Adrenal gland (tissue), 12 donors: ENCODE measurements around the gene TNS2. TPM values are rescaled to one million over a fixed set of nuclear protein-coding genes. Genes with fewer than 3 reads are reported as not detected.

Source experiments
- DNase-seq, 7 donors: peaks; one replicate each; pipeline ENCODE4 v3.0.0-alpha.2; 2019 to 2020
- H3K27ac ChIP-seq, 5 donors: fragments of 200-600 bp; sonication (generic) in 4 of 5; 1 replicate in 3 of 5; 2 replicates in 2 of 5; pipeline versions ENCODE4 v1.5.1 to v1.8.0; 2016 to 2020; ENCODE audit warnings: mild to moderate bottlenecking in 1 of 5
- H3K27me3 ChIP-seq: fragments of 200-600 bp; 2 replicates; pipeline ENCODE4 v1.8.0; 2021
- H3K36me3 ChIP-seq, 2 donors: fragments of 200-600 bp; replicated peaks in 1 of 2; 1 replicate in 1 of 2; 2 replicates in 1 of 2; pipeline versions ENCODE4 v1.5.1 to v1.8.0; 2018 to 2022
- H3K4me1 ChIP-seq, 2 donors: fragments of 200-600 bp; replicated peaks in 1 of 2; 1 replicate in 1 of 2; 2 replicates in 1 of 2; pipeline versions ENCODE4 v1.5.1 to v1.8.0; 2018 to 2021
- H3K4me3 ChIP-seq, 4 donors: fragments of 200-600 bp; sonication (generic) in 3 of 4; one replicate each; pipeline ENCODE4 v1.5.1; 2016 to 2018
- H3K9me3 ChIP-seq, 3 donors: fragments of 200-600 bp; sonication (generic) in 1 of 3; replicated peaks in 1 of 3; 1 replicate in 2 of 3; 2 replicates in 1 of 3; pipeline versions ENCODE4 v1.5.1 to v1.8.0; 2016 to 2021
- CTCF ChIP-seq, 6 experiments: fragments of 450-650 bp in 4 of 6; fragments of 200-600 bp in 2 of 6; sonication (generic) in 1 of 6; IDR thresholded peaks; 1 replicate in 5 of 6; 2 replicates in 1 of 6; pipeline versions ENCODE4 v1.5.1 to v1.8.0; 2016 to 2021; ENCODE audit warnings: antibody characterized with exemption in 6 of 6, mild to moderate bottlenecking in 2 of 6, moderate library complexity in 1 of 6
- POLR2A ChIP-seq, 2 donors: fragments of 450-650 bp; IDR thresholded peaks; one replicate each; pipeline ENCODE4 v1.6.1; 2017; ENCODE audit warnings: antibody characterized with exemption in 2 of 2, mild to moderate bottlenecking in 2 of 2, moderate library complexity in 1 of 2
- WGBS, 4 donors: extraction: QIAGEN DNeasy Blood & Tissue Kit in 2 of 4; methylation state at CpG; one replicate each; pipeline versions ENCODE4 v1.1.5 to v1.1.7; 2013 to 2017; 5-methylcytosine and 5-hydroxymethylcytosine counted together
- intact Hi-C, 2 donors: fragments of 100-400 bp; cut with DNase I; formaldehyde crosslinking; loops; one replicate each; pipeline versions ENCODE4 v1.14.1 to v1.15.0; 2022 to 2023
- polyA plus RNA-seq, 3 donors: library from polyadenylated mRNA; stranded (reverse); fragments of 200-250 nt in 2 of 3; fragments of 350-450 nt in 1 of 3; fragmentation: Illumina TruSeq in 1 of 3; extraction: RNeasy Lipid Tissue Mini Kit (QIAGEN cat#74804) in 1 of 3; gene quantifications; one replicate each; pipeline ENCODE4 v1.2.3, GENCODE V29; 2013 to 2014
- total RNA-seq, 9 donors: library from RNA; depleted of rRNA in 4 of 9; stranded (reverse); fragments of >200 nt in 4 of 9; fragments of 120-200 nt in 1 of 9; fragmentation: NEBNext Ultra II Directional in 1 of 9; extraction: Animal tissue kit (Norgen Biotek cat#: 25700) in 1 of 9; gene quantifications; one replicate each; pipeline versions ENCODE4 v1.1.0 to v1.2.4, GENCODE V29; 2013 to 2023
- donor health status: healthy with polysubstance abuse.
- donor health status: Bipolar disorder and iron deficiency.
- donor health status: DM: yes; HTN: yes; CAD: no.
- donor health status: DM: no; HTN: no; CAD: no.
- donor health status: DM: no; HTN: no; CAD: no.
- donor health status: DM: yes; HTN: yes; CAD: no.

Gene TNS2
- total and polyA plus RNA-seq, 12 donors, result 21.8 to 1,019 (median 175) TPM

DNA sequence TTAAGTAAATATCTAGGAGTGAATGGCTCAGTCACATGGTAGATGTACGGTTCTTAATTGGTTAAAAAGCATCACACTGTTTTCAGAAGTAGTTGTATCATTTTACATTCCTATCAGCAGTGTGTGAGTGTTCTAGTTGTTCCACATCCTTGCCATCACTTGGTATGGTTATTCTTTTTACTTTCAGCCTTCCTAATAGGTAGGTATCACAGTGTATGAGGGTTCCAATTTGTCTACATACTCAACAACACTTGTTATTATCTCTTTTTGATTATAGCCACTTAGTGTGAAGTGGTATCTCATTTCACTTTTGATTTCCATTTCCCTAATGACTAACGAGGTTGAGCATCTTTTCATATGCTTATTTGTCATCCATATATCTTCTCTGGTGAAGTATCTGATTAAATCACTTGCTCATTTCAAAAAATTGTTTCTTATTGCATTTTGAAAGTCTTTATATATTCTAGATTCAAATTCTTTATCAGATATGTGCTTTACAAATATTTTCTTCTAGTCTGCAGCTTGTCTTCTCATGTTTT, 32.8 kb downstream of the TNS2 start:
- H3K27me3 ChIP-seq, result no peaks in the 10 kb centered on the region
- no peak overlapping the region for H3K4me3 ChIP-seq
- intact Hi-C loops, result no loop called here
- DNase-seq, result no peak
- H3K9me3 ChIP-seq, result no peaks in the 10 kb centered on the region
- peaks cover 9 to 23% of the 10 kb centered on the region in 2 donors for H3K4me1 ChIP-seq
- H3K27ac ChIP-seq, result no peak overlapping the region
- H3K36me3 ChIP-seq, result no peaks in the 10 kb centered on the region
- TF ChIP-seq CTCF (IDR thresholded peaks at IDR 0.05) (no peak), POLR2A (IDR thresholded peaks at IDR 0.05) (no peak)
- 66 to 75% (median 67%) methylated on average over 2 of the region's 2 CpGs for WGBS, 4 donors

- intact Hi-C loops, result no loop called here
- TF ChIP-seq POLR2A (IDR thresholded peaks at IDR 0.05), result no peak
- TF ChIP-seq CTCF (IDR thresholded peaks at IDR 0.05), result no peak
- Histone ChIP-seq H3K4me1 (no peaks in the 10 kb centered on the region), H3K27me3 (no peaks in the 10 kb centered on the region), H3K36me3 (no peaks in the 10 kb centered on the region), H3K9me3 (no peaks in the 10 kb centered on the region), H3K27ac (no peak overlapping the region), H3K4me3 (no peak overlapping the region)
- DNase-seq, result no peak
- 70 to 86% (median 82%) methylated on average over 3 of the region's 3 CpGs for WGBS, 4 donors
Observed at GRCh38 chr12:53086361-53086760, 36.5 kb downstream of the TNS2 start.

GRCh38 chr12:53090105-53090504, 40.2 kb downstream of the TNS2 start:
- H3K36me3 ChIP-seq, result no peaks in the 10 kb centered on the region
- intact Hi-C loops, result no loop called here
- no peaks in the 10 kb centered on the region for H3K4me1 ChIP-seq
- H3K27ac ChIP-seq, result no peak overlapping the region
- TF ChIP-seq POLR2A (IDR thresholded peaks at IDR 0.05) (no peak), CTCF (IDR thresholded peaks at IDR 0.05) (no peak)
- H3K27me3 ChIP-seq, result no peaks in the 10 kb centered on the region
- H3K9me3 ChIP-seq, result no peaks in the 10 kb centered on the region
- no peak for DNase-seq
- H3K4me3 ChIP-seq, result no peak overlapping the region
- 86 to 96% (median 92%) methylated on average over 6 of the region's 6 CpGs for WGBS, 4 donors

GRCh38 chr12:53090554-53090953, 40.7 kb downstream of the TNS2 start:
- DNase-seq, result no peak
- 52 to 64% (median 58%) methylated on average over 2 of the region's 2 CpGs for WGBS, 4 donors
- Histone ChIP-seq H3K4me3 (no peak overlapping the region), H3K27me3 (no peaks in the 10 kb centered on the region), H3K36me3 (no peaks in the 10 kb centered on the region), H3K4me1 (no peaks in the 10 kb centered on the region), H3K27ac (no peak overlapping the region), H3K9me3 (no peaks in the 10 kb centered on the region)
- TF ChIP-seq POLR2A (IDR thresholded peaks at IDR 0.05), result no peak
- TF ChIP-seq CTCF (IDR thresholded peaks at IDR 0.05), result no peak
- intact Hi-C loops, result no loop called here
